ENCODE data around the gene NID1. TPM values are rescaled to one million over a fixed set of nuclear protein-coding genes. Genes with fewer than 3 reads are reported as not detected.
"Not testable (repeated sequence)": the region's sequence is repeated elsewhere in the genome, so short reads cannot be mapped to it uniquely, and the experiment has no call there.

Gene NID1
- total and polyA plus RNA-seq, 2 donors, result 4.6 to 10.9 TPM

DNA sequence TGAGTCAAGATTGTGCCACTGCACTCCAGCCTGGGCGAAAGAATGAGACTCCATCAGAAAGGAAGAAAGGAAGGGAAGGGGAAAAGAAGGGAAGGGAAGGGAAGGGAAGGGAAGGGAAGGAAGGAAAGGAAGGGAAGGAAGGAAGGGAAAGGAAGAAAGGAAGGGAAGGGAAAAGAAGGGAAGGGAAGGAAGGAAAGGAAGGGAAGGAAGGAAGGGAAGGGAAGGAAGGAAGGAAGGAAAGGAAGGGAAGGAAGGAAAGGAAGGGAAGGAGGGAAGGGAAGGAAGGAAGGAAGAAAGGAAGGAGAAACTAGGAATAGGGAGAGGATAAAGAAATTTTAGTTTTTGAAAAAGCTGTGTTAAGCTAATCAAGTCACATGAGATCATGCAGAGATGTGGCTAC, 33.4 kb upstream of the NID1 start:
- Histone ChIP-seq H3K4me3 (ENCODE audit: low read length in 2 of 2) (no peak overlapping the region), H3K4me1 (ENCODE audit: control insufficient read depth in 2 of 2, insufficient read depth in 2 of 2, low read length in 2 of 2) (peaks cover 0 to 7% of the 10 kb centered on the region in 2 donors), H3K9me3 (ENCODE audit: control insufficient read depth in 2 of 2, insufficient read depth in 1 of 2, low read length in 1 of 2) (peaks cover 0 to 7% of the 10 kb centered on the region in 2 donors), H3K27ac (ENCODE audit: low read depth in 1 of 2, low read length in 1 of 2) (no peak overlapping the region), H3K36me3 (ENCODE audit: control insufficient read depth in 2 of 2, insufficient read depth in 2 of 2, low read length in 1 of 2) (no peaks in the 10 kb centered on the region), H3K27me3 (ENCODE audit: control insufficient read depth in 2 of 2, insufficient read depth in 1 of 2, low read length in 1 of 2) (no peaks in the 10 kb centered on the region)
- no peak for DNase-seq (ENCODE audit: low read depth in 6 of 9, low spot score in 9 of 9)
- 97% methylated on average over 1 of the region's 1 CpG for WGBS

DNA sequence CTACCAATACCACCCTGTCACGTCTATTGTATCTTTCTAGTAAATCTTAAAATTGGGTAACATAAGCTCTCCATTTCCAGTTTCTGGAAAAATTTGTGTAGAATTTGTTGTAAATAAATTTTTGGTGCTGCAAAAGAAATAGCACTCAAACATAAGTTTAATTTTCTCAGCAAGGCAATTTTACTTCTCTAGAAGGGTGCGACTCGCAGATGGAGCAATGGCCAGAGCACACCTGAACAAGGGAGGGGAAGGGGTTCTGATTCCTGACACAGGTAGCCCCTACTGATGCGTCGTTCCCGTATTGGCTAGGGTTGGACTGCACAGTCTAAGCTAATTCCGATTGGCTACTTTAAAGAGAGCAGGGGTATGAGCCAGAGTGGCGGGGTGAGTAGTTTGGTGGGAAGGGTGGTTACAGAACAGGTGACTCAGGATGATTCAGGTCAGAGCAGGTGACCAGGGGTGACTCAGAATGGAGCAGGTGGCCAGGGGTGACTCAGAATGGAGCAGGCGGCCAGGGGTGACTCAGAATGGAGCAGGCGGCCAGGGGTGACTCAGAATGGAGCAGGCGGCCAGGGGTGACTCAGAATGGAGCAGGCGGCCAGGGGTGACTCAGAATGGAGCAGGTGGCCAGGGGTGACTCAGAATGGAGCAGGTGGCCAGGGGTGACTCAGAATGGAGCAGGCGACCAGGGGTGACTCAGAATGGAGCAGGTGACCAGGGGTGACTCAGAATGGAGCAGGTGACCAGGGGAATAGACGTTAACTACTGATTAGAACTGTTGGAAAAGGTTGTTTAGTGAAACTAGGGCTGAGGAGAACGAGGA, 32.0 kb upstream of the NID1 start:
- H3K36me3 ChIP-seq (ENCODE audit: control insufficient read depth in 2 of 2, insufficient read depth in 2 of 2, low read length in 1 of 2); H3K4me1 ChIP-seq (ENCODE audit: control insufficient read depth in 2 of 2, insufficient read depth in 2 of 2, low read length in 2 of 2); H3K9me3 ChIP-seq (ENCODE audit: control insufficient read depth in 2 of 2, insufficient read depth in 1 of 2, low read length in 1 of 2); H3K27ac ChIP-seq (ENCODE audit: low read depth in 1 of 2, low read length in 1 of 2); H3K27me3 ChIP-seq (ENCODE audit: control insufficient read depth in 2 of 2, insufficient read depth in 1 of 2, low read length in 1 of 2); H3K4me3 ChIP-seq (ENCODE audit: low read length in 2 of 2): not testable (repeated sequence)
- DNase-seq (ENCODE audit: low read depth in 6 of 9, low spot score in 9 of 9), result peak in 6 of 9 donors; percentile 12 to 70 (median 32)
- 78% methylated on average over 15 of the region's 15 CpGs for WGBS

DNA sequence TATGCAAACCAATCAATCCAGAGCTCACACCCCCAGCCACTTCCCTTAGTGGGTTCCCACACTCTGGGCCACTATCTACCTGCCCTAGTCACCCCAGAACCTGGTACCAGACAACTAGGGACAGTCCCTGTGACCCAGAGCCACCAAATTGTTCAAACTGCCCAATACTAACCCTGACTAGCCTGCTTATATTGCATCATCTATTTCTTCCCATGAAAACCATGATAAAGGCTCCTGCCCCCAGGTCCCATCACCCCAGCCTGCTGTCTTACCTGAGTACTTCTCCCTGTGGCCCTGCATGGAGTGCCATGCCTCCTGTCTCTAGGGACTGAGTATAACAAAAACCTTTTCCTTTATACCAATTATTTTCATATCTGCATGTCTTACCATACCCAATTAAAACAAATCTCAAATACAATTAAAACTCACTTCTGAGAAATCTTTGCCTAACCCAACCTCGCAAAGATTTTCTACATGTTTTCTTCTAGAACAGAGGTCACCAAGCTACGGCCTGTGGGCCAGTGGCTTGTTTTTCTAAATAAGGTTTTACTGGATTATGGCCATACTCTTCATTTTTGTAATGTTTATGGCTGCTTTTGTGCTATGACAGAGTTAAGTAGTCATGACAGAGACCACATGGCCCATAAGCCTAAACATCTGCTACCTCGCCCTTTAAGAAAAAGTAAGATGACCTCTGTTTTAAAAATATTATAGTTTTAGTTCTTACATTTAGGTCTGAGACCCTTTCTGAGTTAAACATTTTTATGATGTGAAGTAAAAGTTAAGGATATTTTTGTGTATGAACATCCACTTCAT, 31.0 kb upstream of the NID1 start:
- DNase-seq (ENCODE audit: low read depth in 6 of 9, low spot score in 9 of 9), result no peak
- Histone ChIP-seq H3K4me1 (ENCODE audit: control insufficient read depth in 2 of 2, insufficient read depth in 2 of 2, low read length in 2 of 2) (no peaks in the 10 kb centered on the region), H3K36me3 (ENCODE audit: control insufficient read depth in 2 of 2, insufficient read depth in 2 of 2, low read length in 1 of 2) (no peaks in the 10 kb centered on the region), H3K27ac (ENCODE audit: low read depth in 1 of 2, low read length in 1 of 2) (no peak overlapping the region), H3K4me3 (ENCODE audit: low read length in 2 of 2) (no peak overlapping the region), H3K9me3 (ENCODE audit: control insufficient read depth in 2 of 2, insufficient read depth in 1 of 2, low read length in 1 of 2) (peaks cover 0 to 7% of the 10 kb centered on the region in 2 donors), H3K27me3 (ENCODE audit: control insufficient read depth in 2 of 2, insufficient read depth in 1 of 2, low read length in 1 of 2) (no peaks in the 10 kb centered on the region)
- WGBS, result 96% methylated on average over 3 of the region's 3 CpGs

DNA sequence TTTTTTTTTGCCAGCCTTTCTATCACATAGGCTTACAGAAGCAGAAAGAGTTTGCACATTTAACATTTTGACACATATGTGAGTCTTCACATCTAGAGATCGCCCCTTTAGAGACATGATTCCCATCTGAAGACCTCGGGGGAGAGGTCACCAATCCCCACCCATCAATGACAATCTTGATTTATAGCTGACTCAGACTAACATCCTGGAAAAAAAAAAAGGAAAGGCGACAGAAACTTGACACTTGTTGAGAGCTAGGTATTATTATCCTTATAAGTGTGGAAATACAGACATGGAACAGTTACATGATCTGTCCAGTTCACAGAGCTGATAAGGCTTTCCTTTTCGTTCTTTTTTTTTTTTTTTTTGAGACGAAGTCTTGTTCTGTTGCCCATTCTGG, 28.0 kb upstream of the NID1 start:
- 84% methylated on average over 5 of the region's 5 CpGs for WGBS
- no peak overlapping the region for H3K4me3 ChIP-seq (ENCODE audit: low read length in 2 of 2)
- no peaks in the 10 kb centered on the region for H3K36me3 ChIP-seq (ENCODE audit: control insufficient read depth in 2 of 2, insufficient read depth in 2 of 2, low read length in 1 of 2)
- no peaks in the 10 kb centered on the region for H3K27me3 ChIP-seq (ENCODE audit: control insufficient read depth in 2 of 2, insufficient read depth in 1 of 2, low read length in 1 of 2)
- H3K9me3 ChIP-seq (ENCODE audit: control insufficient read depth in 2 of 2, insufficient read depth in 1 of 2, low read length in 1 of 2), result peaks cover 0 to 7% of the 10 kb centered on the region in 2 donors
- H3K27ac ChIP-seq (ENCODE audit: low read depth in 1 of 2, low read length in 1 of 2), result no peak overlapping the region
- no peaks in the 10 kb centered on the region for H3K4me1 ChIP-seq (ENCODE audit: control insufficient read depth in 2 of 2, insufficient read depth in 2 of 2, low read length in 2 of 2)
- no peak for DNase-seq (ENCODE audit: low read depth in 6 of 9, low spot score in 9 of 9)

DNA sequence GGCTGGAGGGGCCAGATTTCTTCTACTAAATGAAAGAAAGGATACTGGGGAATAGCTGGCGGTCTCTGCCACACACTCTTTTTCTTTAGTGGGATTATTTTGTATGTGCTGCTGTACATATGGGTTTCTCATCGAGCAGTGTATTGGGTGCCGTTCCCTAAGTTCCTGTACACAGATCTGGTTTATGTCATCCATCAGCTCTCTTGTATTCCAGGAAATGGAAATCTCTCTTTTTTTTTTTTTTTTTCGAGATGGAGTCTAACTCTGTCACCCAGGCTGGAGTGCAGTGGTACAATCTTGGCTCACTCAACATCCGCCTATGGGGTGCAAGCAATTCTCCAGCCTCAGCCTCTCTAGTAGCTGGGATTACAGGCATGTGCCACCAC, 27.0 kb upstream of the NID1 start:
- H3K36me3 ChIP-seq (ENCODE audit: control insufficient read depth in 2 of 2, insufficient read depth in 2 of 2, low read length in 1 of 2), result no peaks in the 10 kb centered on the region
- no peaks in the 10 kb centered on the region for H3K4me1 ChIP-seq (ENCODE audit: control insufficient read depth in 2 of 2, insufficient read depth in 2 of 2, low read length in 2 of 2)
- no peak overlapping the region for H3K4me3 ChIP-seq (ENCODE audit: low read length in 2 of 2)
- H3K9me3 ChIP-seq (ENCODE audit: control insufficient read depth in 2 of 2, insufficient read depth in 1 of 2, low read length in 1 of 2), result peaks cover 0 to 3% of the 10 kb centered on the region in 2 donors
- no peaks in the 10 kb centered on the region for H3K27me3 ChIP-seq (ENCODE audit: control insufficient read depth in 2 of 2, insufficient read depth in 1 of 2, low read length in 1 of 2)
- no peak for DNase-seq (ENCODE audit: low read depth in 6 of 9, low spot score in 9 of 9)
- H3K27ac ChIP-seq (ENCODE audit: low read depth in 1 of 2, low read length in 1 of 2), result no peak overlapping the region
- 88% methylated on average over 5 of the region's 5 CpGs for WGBS

DNA sequence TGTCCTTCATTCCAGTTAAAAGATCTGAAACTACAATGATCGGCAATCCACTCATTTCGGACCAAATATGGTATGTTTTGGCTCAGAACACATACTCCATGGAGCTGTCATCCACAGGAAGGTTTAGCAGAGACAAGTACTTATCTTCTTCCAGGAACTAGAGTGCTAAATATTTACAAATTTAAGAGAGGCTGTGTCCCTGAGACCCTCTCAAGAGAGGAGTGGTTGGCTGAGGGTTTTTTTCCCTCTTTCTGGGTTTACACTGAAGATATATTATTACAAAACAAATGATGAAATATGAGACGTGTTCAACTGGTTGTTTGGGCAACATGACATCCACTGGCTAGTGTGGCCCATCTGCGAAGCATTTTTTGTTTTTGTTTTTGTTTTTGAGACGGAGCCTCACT, 25.9 kb upstream of the NID1 start:
- no peaks in the 10 kb centered on the region for H3K4me1 ChIP-seq (ENCODE audit: control insufficient read depth in 2 of 2, insufficient read depth in 2 of 2, low read length in 2 of 2)
- H3K27me3 ChIP-seq (ENCODE audit: control insufficient read depth in 2 of 2, insufficient read depth in 1 of 2, low read length in 1 of 2), result no peaks in the 10 kb centered on the region
- 94% methylated on average over 5 of the region's 5 CpGs for WGBS
- no peak overlapping the region for H3K4me3 ChIP-seq (ENCODE audit: low read length in 2 of 2)
- DNase-seq (ENCODE audit: low read depth in 6 of 9, low spot score in 9 of 9), result no peak
- H3K27ac ChIP-seq (ENCODE audit: low read depth in 1 of 2, low read length in 1 of 2), result no peak overlapping the region
- no peaks in the 10 kb centered on the region for H3K9me3 ChIP-seq (ENCODE audit: control insufficient read depth in 2 of 2, insufficient read depth in 1 of 2, low read length in 1 of 2)
- no peaks in the 10 kb centered on the region for H3K36me3 ChIP-seq (ENCODE audit: control insufficient read depth in 2 of 2, insufficient read depth in 2 of 2, low read length in 1 of 2)

DNA sequence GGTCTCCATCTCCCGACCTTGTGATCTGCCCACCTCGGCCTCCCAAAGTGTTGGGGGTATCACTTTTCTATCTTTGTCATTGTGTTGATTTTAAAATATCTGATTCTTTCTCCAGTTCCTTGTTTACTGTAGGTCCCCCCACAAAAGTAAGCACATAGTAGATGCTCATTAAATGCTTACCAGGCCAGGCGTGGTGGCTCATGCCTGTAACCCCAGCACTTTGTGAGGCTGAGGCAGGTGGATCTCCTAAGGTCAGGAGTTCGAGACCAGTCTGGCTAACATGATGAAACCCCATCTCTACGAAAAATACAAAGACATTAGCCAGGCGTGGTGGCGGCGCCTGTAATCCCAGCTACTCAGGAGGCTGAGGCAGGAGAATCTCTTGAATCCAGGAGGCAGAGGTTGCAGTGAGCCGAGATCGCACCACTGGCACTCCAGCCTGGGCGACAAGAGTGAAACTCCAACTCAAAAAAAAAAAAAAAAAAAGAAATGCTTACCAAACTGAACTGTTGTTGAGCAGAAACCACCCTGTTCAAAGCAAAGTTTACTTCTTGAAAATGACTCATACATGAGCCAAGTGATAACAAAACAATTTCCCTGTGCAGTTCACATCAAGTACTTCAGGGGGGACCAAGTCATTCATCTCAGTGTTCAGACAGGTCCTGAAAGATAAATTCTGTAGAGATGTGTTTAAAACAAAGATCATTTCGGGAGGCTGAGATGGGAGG, 24.3 kb upstream of the NID1 start:
- DNase-seq (ENCODE audit: low read depth in 6 of 9, low spot score in 9 of 9), result no peak
- Histone ChIP-seq H3K27me3 (ENCODE audit: control insufficient read depth in 2 of 2, insufficient read depth in 1 of 2, low read length in 1 of 2) (no peaks in the 10 kb centered on the region), H3K4me1 (ENCODE audit: control insufficient read depth in 2 of 2, insufficient read depth in 2 of 2, low read length in 2 of 2) (no peaks in the 10 kb centered on the region), H3K36me3 (ENCODE audit: control insufficient read depth in 2 of 2, insufficient read depth in 2 of 2, low read length in 1 of 2) (no peaks in the 10 kb centered on the region), H3K9me3 (ENCODE audit: control insufficient read depth in 2 of 2, insufficient read depth in 1 of 2, low read length in 1 of 2) (no peaks in the 10 kb centered on the region), H3K27ac (ENCODE audit: low read depth in 1 of 2, low read length in 1 of 2) (no peak overlapping the region), H3K4me3 (ENCODE audit: low read length in 2 of 2) (no peak overlapping the region)
- WGBS, result 90% methylated on average over 12 of the region's 12 CpGs

DNA sequence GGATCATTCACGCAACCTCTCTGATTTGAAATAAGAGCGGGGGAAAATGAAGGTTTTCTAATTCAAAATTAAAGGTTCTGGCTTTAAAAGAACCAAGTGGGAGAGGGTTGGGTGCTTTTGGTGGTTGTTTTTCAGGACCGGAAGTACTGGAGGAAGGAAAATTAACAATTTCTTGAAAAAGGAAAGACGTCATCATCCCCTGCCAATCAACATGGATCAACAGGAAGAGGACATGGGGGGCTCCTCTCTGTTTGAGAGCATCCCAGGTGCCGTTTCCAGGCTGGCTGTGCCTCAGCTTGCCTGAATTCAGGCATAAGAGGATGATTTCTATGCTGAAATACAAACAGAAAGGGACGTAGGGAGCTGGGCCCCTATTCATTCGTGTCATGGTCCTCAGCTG, 21.6 kb upstream of the NID1 start:
- Histone ChIP-seq H3K4me3 (ENCODE audit: low read length in 2 of 2) (no peak overlapping the region), H3K27me3 (ENCODE audit: control insufficient read depth in 2 of 2, insufficient read depth in 1 of 2, low read length in 1 of 2) (no peaks in the 10 kb centered on the region), H3K4me1 (ENCODE audit: control insufficient read depth in 2 of 2, insufficient read depth in 2 of 2, low read length in 2 of 2) (no peaks in the 10 kb centered on the region), H3K36me3 (ENCODE audit: control insufficient read depth in 2 of 2, insufficient read depth in 2 of 2, low read length in 1 of 2) (no peaks in the 10 kb centered on the region), H3K27ac (ENCODE audit: low read depth in 1 of 2, low read length in 1 of 2) (no peak overlapping the region), H3K9me3 (ENCODE audit: control insufficient read depth in 2 of 2, insufficient read depth in 1 of 2, low read length in 1 of 2) (no peaks in the 10 kb centered on the region)
- WGBS, result 63% methylated on average over 7 of the region's 7 CpGs
- DNase-seq (ENCODE audit: low read depth in 6 of 9, low spot score in 9 of 9), result no peak
